GM12873 (cell line): ENCODE data around the gene IMMP1L.

Experiments used
- CTCF ChIP-seq: IDR thresholded peaks from 2 replicates; pipeline ENCODE4 v1.5.1; 2012; ENCODE audit warnings: low read depth, mild to moderate bottlenecking, moderate library complexity, low read length, control low read depth; ENCODE audit not compliant: insufficient read depth; ENCODE audit errors: missing control alignments

IMMP1L gene

GRCh38 chr11:31529189-31529588 lies 19.8 kb upstream of the IMMP1L start:
- TF ChIP-seq CTCF, result no peak

DNA sequence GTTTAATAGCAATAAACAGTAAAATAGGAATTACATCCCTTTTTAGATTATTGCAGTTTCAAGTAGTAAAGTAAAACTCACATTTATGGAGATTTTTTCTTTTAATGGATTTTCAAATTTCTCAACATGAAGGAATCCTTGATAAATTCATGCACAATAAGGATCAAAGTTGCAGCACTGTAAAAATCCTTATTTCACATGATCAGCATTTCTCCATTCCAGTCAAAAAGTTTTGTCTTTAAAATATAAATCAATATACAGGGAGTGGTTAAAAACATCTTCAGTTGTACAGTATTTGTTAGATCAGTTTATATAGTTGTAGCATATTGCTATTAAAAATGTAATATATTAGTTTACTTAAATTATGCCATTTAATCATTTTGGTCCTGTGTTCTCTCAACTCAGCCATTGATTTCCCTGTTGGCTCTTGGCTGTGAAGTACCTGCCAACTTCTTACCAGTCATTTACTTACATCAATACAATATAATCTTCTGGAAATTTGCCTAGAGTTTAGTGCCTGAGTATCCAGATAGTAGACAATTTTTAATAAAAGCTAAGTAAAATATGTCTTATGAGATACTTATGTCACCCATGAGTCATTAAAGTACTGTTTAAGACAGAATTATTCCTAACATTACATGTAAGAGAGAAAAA lies 12.2 kb upstream of the IMMP1L start:
- no peak for TF ChIP-seq CTCF

- TF ChIP-seq CTCF, result no peak
Measured at GRCh38 chr11:31512117-31512516, 2.7 kb upstream of the IMMP1L start.

- no peak for TF ChIP-seq CTCF
Measured at GRCh38 chr11:31509051-31509428, 382 bp downstream of the IMMP1L start.

DNA sequence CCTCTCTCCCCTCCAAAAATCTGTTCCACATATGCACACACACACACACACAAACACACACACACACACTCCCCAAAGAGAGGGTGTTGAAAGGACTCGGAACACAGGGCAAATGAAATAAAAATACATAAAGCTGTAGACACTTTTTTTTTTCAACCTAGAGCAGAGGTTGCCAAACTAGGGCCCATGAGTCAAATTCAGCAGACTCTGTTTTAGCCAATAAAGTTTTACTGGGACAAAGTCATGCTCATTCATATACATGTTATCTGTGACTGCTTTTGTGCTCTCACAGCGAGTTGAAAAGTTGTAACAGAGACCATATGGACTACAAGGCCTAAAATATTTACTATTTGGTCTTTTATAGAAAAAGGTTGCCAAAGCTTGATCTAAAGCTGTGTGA lies 8.9 kb downstream of the IMMP1L start:
- no peak for TF ChIP-seq CTCF

DNA sequence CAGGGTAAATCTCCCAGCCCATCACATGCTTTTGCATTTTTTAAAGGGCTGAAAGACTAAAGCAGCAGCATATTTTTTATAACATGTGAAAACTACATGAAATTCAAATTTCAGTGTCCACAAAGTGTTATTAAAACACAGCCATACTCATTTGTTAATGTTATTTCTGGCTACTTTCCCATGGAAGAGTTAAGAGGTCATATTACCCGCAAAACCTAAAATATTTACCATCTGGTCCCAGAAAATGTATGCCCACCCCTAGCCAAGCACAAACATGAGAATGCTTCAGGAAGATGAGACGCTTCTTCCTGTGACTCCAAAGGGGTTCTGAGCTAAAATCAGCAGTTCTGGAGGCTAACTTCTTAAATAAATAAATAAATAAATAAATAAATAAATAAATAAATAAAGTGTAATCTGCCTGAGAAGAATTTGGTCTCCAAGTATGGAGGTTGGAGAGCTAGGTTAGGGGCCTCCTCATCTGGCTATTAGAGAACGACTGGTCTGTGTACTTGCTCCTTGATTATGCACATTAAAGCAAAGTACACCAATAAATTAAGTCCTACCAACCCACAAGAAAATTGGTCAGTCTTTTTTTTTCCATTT lies 9.7 kb downstream of the IMMP1L start:
- no peak for TF ChIP-seq CTCF

DNA sequence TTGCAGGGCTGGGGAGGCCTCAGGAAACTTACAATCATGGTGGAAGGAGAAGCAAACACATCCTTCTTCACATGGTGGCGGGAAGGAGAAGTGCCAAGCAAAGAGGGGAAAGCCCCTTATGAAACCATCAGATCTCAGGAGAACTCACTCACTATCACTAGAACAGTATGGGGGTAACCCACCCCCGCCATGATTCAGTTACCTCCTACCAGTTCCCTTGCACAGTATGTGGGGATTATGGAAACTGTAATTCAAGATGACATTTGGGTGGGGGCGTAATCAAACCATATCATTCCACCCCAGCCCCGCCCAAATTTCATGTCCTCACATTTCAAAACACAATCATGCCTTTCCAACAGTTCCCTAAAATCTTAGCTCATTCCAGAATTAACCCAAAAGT lies 16.2 kb downstream of the IMMP1L start:
- no peak for TF ChIP-seq CTCF
